Neuronal stem cell (in vitro differentiated cells): Measurements from ENCODE around the gene SFT2D3.

ENCODE experiments used
- DNase-seq: peaks from one replicate; pipeline ENCODE4 v3.0.0-alpha.2; 2013; ENCODE audit warnings: low spot score
- H2AFZ ChIP-seq: one replicate; pipeline ENCODE4 v1.6.1; 2013; ENCODE audit warnings: mild to moderate bottlenecking, low read length, inconsistent platforms
- H2AK5ac ChIP-seq: 2 replicates; pipeline ENCODE4 v1.6.1; 2013; ENCODE audit warnings: low read depth, mild to moderate bottlenecking, inconsistent platforms, low read length, moderate library complexity, mixed read lengths
- H2BK120ac ChIP-seq: 2 replicates; pipeline ENCODE4 v1.6.1; 2013; ENCODE audit warnings: low read depth, mild to moderate bottlenecking, inconsistent platforms, low read length, moderate library complexity, mixed read lengths
- H2BK12ac ChIP-seq: one replicate; pipeline ENCODE4 v1.6.1; 2013; ENCODE audit warnings: low read length, inconsistent platforms
- H2BK15ac ChIP-seq: 2 replicates; pipeline ENCODE4 v1.6.1; 2013; ENCODE audit warnings: mild to moderate bottlenecking, low read length, inconsistent platforms, mixed read lengths
- H2BK5ac ChIP-seq: one replicate; pipeline ENCODE4 v1.6.1; 2013; ENCODE audit warnings: inconsistent platforms, mild to moderate bottlenecking, low read length, moderate library complexity
- H3K14ac ChIP-seq: one replicate; pipeline ENCODE4 v1.6.1; 2013; ENCODE audit warnings: low read length, inconsistent platforms
- H3K18ac ChIP-seq: 2 replicates; pipeline ENCODE4 v1.6.1; 2013; ENCODE audit warnings: low read length, inconsistent platforms
- H3K23ac ChIP-seq: 2 replicates; pipeline ENCODE4 v1.6.1; 2013; ENCODE audit warnings: low read depth, mild to moderate bottlenecking, mixed read lengths, low read length, inconsistent platforms; ENCODE audit not compliant: poor library complexity
- H3K27ac ChIP-seq: replicated peaks from 3 replicates; pipeline ENCODE4 v1.5.1; 2013; ENCODE audit warnings: low read length, inconsistent platforms
- H3K27me3 ChIP-seq, 3 experiments: 2 replicates each; pipeline ENCODE4 v1.6.1; 2013; ENCODE audit warnings: low read length in 3 of 3, mild to moderate bottlenecking in 2 of 3, inconsistent platforms in 1 of 3, low read depth in 1 of 3, mixed read lengths in 1 of 3, moderate library complexity in 1 of 3; ENCODE audit not compliant: control insufficient read depth in 3 of 3, insufficient read depth in 3 of 3
- H3K36me3 ChIP-seq, 2 donors: replicated peaks in 1 of 2; 2 replicates each; pipeline ENCODE4 v1.6.1; 2013; ENCODE audit warnings: low read length in 2 of 2; ENCODE audit not compliant: control insufficient read depth in 2 of 2, insufficient read depth in 2 of 2
- H3K4ac ChIP-seq: 2 replicates; pipeline ENCODE4 v1.6.1; 2013; ENCODE audit warnings: inconsistent platforms, mild to moderate bottlenecking, low read length, moderate library complexity
- H3K4me1 ChIP-seq, 2 donors: 1 replicate in 1 of 2; 2 replicates in 1 of 2; pipeline ENCODE4 v1.6.1; 2013; ENCODE audit warnings: low read length in 2 of 2, low read depth in 1 of 2; ENCODE audit not compliant: control insufficient read depth in 2 of 2, insufficient read depth in 1 of 2
- H3K4me2 ChIP-seq: one replicate; pipeline ENCODE4 v1.6.1; 2013; ENCODE audit warnings: mild to moderate bottlenecking, low read length, inconsistent platforms; ENCODE audit not compliant: insufficient read depth, poor library complexity, severe bottlenecking
- H3K4me3 ChIP-seq, 2 donors: 2 replicates each; pipeline ENCODE4 v1.5.1; 2013; ENCODE audit warnings: low read length in 2 of 2, mild to moderate bottlenecking in 2 of 2, inconsistent platforms in 1 of 2, moderate library complexity in 1 of 2
- H3K79me1 ChIP-seq: one replicate; pipeline ENCODE4 v1.6.1; 2013; ENCODE audit warnings: low read depth, mild to moderate bottlenecking, inconsistent platforms, low read length, moderate library complexity
- H3K9ac ChIP-seq: one replicate; pipeline ENCODE4 v1.6.1; 2013; ENCODE audit warnings: mild to moderate bottlenecking, low read depth, low read length, inconsistent platforms; ENCODE audit not compliant: poor library complexity
- H3K9me3 ChIP-seq, 2 donors: replicated peaks in 1 of 2; 2 replicates each; pipeline versions ENCODE3 to v1.6.1; 2013; ENCODE audit warnings: low read length in 2 of 2, mild to moderate bottlenecking in 2 of 2, inconsistent platforms in 1 of 2, low read depth in 1 of 2, mixed read lengths in 1 of 2, moderate library complexity in 1 of 2; ENCODE audit not compliant: control insufficient read depth in 2 of 2, insufficient read depth in 1 of 2
- H4K8ac ChIP-seq: one replicate; pipeline ENCODE4 v1.6.1; 2013; ENCODE audit warnings: low read depth, mild to moderate bottlenecking, inconsistent platforms, low read length, moderate library complexity
- H4K91ac ChIP-seq: one replicate; pipeline ENCODE4 v1.6.1; 2013; ENCODE audit warnings: low read length, low read depth, mild to moderate bottlenecking, inconsistent platforms; ENCODE audit not compliant: poor library complexity
- WGBS, 2 donors: extraction: QIAGEN DNeasy Blood & Tissue Kit; methylation state at CpG; one replicate each; pipeline ENCODE4 v1.1.7; 2013; ENCODE audit warnings: missing lambda C conversion rate in 2 of 2, mixed read lengths in 1 of 2; ENCODE audit not compliant: insufficient read length in 2 of 2, insufficient replicate concordance in 1 of 2; ENCODE audit errors: extremely low coverage in 2 of 2; 5-methylcytosine and 5-hydroxymethylcytosine counted together

The SFT2D3 gene

DNA sequence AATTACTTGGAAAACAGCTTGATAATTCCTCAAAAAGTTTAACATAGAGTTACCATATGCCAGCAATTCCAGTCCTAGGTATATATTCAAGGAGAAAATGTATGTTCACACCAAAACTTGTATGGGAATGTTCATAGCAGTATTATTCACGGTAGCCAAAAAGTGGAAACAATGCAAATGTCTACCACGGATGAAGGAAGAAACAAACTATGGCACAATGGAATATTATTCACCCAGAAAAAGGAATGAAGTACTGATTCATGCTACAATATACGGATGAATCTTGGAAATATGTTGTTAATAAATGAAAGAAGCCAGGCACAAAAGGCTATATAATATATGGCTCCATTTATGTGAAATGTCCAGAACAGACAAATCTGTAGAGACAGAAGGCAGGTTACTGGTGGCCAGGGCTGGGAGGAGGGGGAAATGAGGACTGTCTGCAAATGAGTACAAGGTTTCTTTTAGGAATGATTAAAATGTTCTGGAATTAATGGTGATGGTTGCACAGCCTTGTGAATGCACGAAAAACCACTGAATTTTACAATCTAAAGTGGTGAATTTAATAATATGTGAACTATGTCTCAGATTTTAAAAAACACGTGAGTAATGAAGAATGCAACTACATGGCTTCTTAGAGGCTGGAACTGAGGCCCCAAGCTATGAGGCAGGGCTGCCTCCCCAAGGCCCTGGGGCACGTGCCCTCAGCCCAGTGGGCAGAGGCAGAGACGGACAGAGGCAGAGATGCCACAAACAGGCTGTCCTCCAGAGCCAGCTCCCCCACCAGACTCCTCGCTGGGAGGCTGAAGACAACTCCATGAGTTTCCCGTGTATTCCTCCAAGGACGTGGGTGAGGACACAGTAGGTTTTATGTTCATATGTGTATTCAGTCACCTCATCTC is 31.0 kb upstream of the SFT2D3 start:
- H3K23ac ChIP-seq = no peak overlapping the region
- no peak overlapping the region for H4K8ac ChIP-seq
- no peak overlapping the region for H3K4ac ChIP-seq
- no peak overlapping the region for H3K18ac ChIP-seq
- no peak overlapping the region for H2BK15ac ChIP-seq
- no peak overlapping the region for H2AK5ac ChIP-seq
- no peak overlapping the region for H2AFZ ChIP-seq
- H3K4me1 ChIP-seq = no peaks in the 10 kb centered on the region
- no peaks in the 10 kb centered on the region for H3K79me1 ChIP-seq
- DNase-seq = no peak
- H3K4me2 ChIP-seq = no peak overlapping the region
- no peak overlapping the region for H3K9ac ChIP-seq
- peaks cover 9 to 68% (median 32%) of the 10 kb centered on the region in 3 experiments for H3K27me3 ChIP-seq
- H3K4me3 ChIP-seq = no peak overlapping the region
- no peak overlapping the region for H3K14ac ChIP-seq
- H2BK120ac ChIP-seq = no peak overlapping the region
- no CpG with 5 or more reads among the region's 10 CpGs for WGBS, 2 donors
- no peak overlapping the region for H3K27ac ChIP-seq
- peaks cover 0 to under 1% of the 10 kb centered on the region in 2 donors for H3K9me3 ChIP-seq
- no peak overlapping the region for H2BK12ac ChIP-seq
- H3K36me3 ChIP-seq = no peaks in the 10 kb centered on the region
- H4K91ac ChIP-seq = no peak overlapping the region
- H2BK5ac ChIP-seq = no peak overlapping the region

DNA sequence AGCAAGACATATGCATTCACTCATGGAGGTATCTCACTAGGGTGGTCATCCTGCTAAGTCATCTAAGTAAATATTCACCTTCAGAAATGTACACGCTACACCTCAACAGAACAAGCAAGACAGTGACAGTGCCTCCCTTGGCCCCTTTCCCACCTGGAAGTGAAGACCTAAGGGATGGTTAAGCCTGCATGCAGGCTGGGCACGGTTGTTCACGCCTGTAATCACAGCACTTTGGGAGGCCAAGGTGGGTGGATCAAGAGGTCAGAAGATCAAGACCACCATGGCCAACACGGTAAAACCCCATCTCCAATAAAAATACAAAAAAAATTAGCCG is 30.4 kb upstream of the SFT2D3 start:
- no peak overlapping the region for H4K8ac ChIP-seq
- H3K4me2 ChIP-seq = no peak overlapping the region
- no peak overlapping the region for H2AK5ac ChIP-seq
- H4K91ac ChIP-seq = no peak overlapping the region
- H2AFZ ChIP-seq = no peak overlapping the region
- no peaks in the 10 kb centered on the region for H3K9me3 ChIP-seq
- H3K4me1 ChIP-seq = peaks cover 1 to 2% of the 10 kb centered on the region in 2 donors
- DNase-seq = no peak
- H3K36me3 ChIP-seq = no peaks in the 10 kb centered on the region
- no peak overlapping the region for H3K9ac ChIP-seq
- H3K18ac ChIP-seq = no peak overlapping the region
- H3K23ac ChIP-seq = no peak overlapping the region
- H2BK15ac ChIP-seq = no peak overlapping the region
- H3K79me1 ChIP-seq = no peaks in the 10 kb centered on the region
- no peak overlapping the region for H3K27ac ChIP-seq
- no peak overlapping the region for H3K4ac ChIP-seq
- no peak overlapping the region for H2BK5ac ChIP-seq
- no peak overlapping the region for H3K14ac ChIP-seq
- H3K27me3 ChIP-seq = peaks cover 10 to 67% (median 31%) of the 10 kb centered on the region in 3 experiments
- no peak overlapping the region for H2BK120ac ChIP-seq
- no CpG with 5 or more reads among the region's 5 CpGs for WGBS, 2 donors
- no peak overlapping the region for H3K4me3 ChIP-seq
- H2BK12ac ChIP-seq = no peak overlapping the region

DNA sequence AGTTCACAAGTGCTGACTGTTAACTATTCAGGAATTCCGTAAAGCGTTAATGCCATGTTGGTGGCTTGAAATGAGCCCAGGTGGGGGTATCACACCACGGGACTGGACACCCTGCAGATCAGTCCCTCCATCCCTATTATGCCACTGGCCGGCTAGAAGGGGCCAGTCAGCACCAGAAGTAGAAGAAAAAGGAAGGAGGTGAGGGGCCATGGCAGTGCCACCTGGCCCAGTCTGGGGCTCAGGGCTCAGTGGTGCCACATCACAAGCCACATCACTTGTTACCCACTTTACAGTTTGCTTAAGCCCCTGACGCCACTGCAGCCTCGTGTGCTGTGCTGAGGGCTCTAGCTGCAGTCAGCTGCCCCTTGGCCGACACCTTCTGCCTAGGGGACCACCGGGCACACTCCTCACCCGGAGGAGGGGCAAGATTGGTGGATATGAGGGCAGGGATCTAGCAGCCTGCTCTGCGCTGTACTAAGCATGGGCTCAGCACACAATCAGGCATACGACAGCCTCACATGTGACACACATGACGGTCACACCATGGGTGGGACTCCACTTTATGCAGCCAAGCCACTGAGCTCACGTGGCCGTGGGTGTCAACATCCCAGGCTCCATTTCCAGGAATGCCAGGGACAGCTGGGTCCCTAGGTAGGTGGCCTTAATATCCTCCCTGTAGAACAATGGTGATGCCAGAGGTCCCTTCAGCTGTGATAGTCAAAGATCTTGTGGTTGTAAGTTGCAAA is 29.6 kb upstream of the SFT2D3 start:
- H4K8ac ChIP-seq = no peak overlapping the region
- no peak for DNase-seq
- no peak overlapping the region for H2BK120ac ChIP-seq
- peaks cover under 1% of the 10 kb centered on the region for H3K79me1 ChIP-seq
- whole genome bisulfite sequencing, 2 donors = no CpG with 5 or more reads among the region's 14 CpGs
- no peak overlapping the region for H2AFZ ChIP-seq
- no peak overlapping the region for H4K91ac ChIP-seq
- no peak overlapping the region for H3K4me2 ChIP-seq
- H3K18ac ChIP-seq = no peak overlapping the region
- no peaks in the 10 kb centered on the region for H3K9me3 ChIP-seq
- no peaks in the 10 kb centered on the region for H3K36me3 ChIP-seq
- no peak overlapping the region for H3K4me3 ChIP-seq
- H2BK5ac ChIP-seq = peak overlapping the region; percentile 68
- peaks cover 12 to 67% (median 37%) of the 10 kb centered on the region in 3 experiments for H3K27me3 ChIP-seq
- H3K23ac ChIP-seq = no peak overlapping the region
- H3K4ac ChIP-seq = no peak overlapping the region
- peak overlapping the region; percentile 30 for H2AK5ac ChIP-seq
- H2BK12ac ChIP-seq = no peak overlapping the region
- H3K14ac ChIP-seq = no peak overlapping the region
- H3K27ac ChIP-seq = no peak overlapping the region
- H3K4me1 ChIP-seq = peaks cover 2% of the 10 kb centered on the region in 2 donors
- no peak overlapping the region for H3K9ac ChIP-seq
- H2BK15ac ChIP-seq = no peak overlapping the region
